Amniotic stem cell (primary cell): ENCODE measurements around the gene KLC4.
A peak's percentile ranks its signal among the peaks of the same experiment; 100 is the strongest.
"Not testable (repeated sequence)": the region's sequence is repeated elsewhere in the genome, so short reads cannot be mapped to it uniquely, and the experiment has no call there.

Source experiments
- DNase-seq: peaks from one replicate; lab custom pipeline; 2025; lab: John Stamatoyannopoulos, UW

KLC4 gene

DNA sequence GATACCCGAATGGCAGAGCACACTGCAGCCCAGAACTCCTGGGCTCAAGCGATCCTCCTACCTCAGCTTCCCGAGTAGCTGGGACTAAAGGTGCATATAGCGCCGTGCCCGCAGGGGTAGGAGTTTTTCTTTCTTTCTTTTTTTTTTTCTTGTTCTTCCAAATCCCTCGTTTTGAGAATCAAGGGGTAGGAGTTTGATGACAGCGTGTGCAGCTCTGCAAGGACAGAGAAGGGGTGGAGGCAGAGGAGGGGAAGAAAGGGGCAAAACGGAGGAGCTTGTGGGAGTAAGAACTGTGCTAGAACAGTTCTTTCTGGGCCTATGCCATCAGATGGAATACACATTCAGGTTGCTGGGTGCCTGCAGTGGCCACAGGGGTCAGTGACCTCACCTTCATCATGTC, 22.7 kb upstream of the KLC4 start:
- no peak for DNase-seq

- no peak for DNase-seq
Observed at GRCh38 chr6:43037197-43037596, 22.2 kb upstream of the KLC4 start.

GRCh38 chr6:43037706-43038105, 21.7 kb upstream of the KLC4 start:
- no peak for DNase-seq

DNA sequence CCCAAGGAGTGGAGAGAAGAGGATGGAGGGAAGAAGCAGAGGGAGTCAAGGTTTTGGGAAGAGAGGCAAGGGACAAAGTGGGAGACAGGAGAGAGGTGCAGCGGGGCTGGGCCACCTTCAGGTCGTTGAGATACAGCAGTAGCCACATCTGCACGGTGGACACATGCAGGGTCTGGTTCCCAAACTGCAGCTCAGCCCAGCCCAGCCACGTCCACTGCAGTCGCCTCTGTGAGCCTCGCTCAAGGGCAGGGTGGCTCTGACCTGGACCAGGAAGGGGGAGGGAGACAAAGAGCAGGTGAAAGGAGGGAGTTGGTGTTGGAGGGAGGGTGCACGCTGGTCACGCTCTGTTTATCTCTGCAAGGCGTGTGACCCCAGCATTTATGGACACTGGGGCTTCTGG, 20.7 kb upstream of the KLC4 start:
- no peak for DNase-seq

- DNase-seq: no peak
Observed at GRCh38 chr6:43040542-43041257, 18.7 kb upstream of the KLC4 start.

DNA sequence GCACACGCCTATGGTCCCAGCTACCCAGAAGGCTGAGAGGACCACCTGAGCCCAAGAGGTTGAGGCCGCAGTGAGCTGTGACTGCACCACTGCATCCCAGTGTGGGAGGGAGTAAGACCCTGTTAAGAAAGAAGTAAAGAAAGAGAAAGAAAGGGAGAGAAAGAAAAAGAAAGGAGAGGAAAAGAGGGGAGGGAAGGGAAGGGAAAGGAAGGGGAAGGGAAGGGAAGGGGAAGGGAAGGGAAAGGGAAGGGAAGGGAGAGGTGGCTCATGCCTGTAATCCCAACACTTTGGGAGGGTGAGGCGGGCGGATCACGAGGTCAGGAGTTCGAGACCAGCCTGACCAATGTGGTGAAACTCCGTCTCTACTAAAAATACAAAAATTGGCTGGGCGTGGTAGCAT, 18.0 kb upstream of the KLC4 start:
- DNase-seq: not testable (repeated sequence)

DNA sequence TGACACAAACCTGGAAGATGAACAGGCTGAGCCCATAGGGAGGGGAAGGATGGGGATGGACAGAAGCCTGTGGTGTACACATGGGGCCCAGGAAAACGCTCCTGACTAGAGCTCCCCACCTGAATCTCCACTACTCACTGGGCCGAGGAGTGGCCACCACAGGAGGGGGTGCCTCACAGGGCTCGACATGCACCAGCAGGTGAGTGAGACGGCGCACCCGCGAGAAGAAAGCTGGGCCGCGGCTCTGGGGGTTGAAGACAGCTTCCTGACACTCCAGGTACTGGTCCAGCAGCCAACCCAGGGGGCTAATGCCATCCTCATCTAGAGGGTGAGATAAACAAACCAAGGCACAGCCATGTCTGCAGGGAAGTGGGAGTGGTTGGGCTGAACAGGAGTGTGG, 16.1 kb upstream of the KLC4 start:
- DNase-seq: no peak

DNA sequence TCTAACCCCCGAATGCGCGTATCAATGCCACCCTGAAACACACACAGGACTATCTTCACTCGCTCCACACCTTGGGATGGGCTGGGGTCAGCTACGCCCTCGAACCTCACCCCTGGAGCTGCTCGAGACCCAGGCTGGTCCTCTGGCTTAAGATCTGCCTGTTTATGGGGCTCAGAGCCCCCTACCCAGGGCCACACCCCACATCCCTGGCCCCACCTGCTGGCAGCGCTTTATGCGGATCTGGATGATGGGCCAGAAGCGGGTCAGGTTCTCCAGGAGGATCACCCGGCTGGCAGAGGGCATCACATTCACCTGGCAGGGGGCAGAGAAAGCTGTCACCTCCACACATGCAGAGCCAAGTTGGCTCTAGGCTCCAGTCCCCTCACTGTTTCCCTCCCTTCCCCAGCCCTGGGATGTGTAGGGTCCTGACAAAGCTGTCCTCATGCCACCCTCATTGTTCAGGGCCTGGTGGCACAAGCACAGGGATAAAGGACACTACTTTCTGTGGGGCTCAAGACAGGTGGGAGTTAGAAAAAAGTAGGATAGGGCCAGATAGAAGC, 14.0 kb upstream of the KLC4 start:
- DNase-seq: no peak

DNA sequence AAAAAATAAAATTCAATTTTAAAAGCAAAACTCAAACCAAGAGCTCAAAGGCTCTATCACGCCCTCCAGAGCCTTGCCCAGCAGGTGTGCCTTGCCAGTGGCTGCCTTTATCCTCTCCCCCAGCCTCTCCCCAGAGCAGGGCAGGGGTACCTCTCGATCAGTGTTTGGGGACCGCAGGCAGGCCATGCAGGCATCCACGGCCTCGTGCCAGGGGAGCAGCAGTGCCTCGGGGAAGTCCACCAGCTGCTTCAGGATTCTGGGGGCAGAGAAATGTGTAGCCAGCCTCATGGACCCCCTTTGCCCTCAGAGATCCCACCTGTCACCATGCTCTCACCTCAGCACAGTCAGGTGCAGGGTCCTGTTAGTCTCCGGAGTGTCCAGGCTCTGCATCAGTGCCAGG, 11.4 kb upstream of the KLC4 start:
- no peak for DNase-seq

DNA sequence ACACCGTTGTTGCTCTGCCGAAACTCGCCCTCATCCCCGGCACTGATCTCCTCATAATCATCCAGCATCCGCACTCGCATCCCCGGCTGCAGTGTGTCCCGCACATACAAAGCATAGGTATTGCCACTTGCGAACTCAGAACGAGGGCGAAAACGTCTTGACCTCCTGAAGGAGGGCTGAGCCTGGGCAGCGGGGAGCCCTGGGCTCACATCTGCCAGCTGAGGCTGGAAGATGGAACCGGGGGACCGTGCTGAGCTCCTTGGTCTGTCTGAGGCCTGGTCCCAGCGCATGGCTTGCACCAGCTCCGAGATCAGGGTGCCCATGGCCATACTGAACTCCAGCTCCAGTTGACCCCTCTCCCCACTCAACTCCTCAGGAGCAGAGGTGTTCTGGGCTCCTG, 8.4 kb upstream of the KLC4 start:
- DNase-seq: no peak

- DNase-seq: no peak
Observed at GRCh38 chr6:43052225-43052841, 7.1 kb upstream of the KLC4 start.

GRCh38 chr6:43052842-43053544, 6.4 kb upstream of the KLC4 start:
- no peak for DNase-seq

DNA sequence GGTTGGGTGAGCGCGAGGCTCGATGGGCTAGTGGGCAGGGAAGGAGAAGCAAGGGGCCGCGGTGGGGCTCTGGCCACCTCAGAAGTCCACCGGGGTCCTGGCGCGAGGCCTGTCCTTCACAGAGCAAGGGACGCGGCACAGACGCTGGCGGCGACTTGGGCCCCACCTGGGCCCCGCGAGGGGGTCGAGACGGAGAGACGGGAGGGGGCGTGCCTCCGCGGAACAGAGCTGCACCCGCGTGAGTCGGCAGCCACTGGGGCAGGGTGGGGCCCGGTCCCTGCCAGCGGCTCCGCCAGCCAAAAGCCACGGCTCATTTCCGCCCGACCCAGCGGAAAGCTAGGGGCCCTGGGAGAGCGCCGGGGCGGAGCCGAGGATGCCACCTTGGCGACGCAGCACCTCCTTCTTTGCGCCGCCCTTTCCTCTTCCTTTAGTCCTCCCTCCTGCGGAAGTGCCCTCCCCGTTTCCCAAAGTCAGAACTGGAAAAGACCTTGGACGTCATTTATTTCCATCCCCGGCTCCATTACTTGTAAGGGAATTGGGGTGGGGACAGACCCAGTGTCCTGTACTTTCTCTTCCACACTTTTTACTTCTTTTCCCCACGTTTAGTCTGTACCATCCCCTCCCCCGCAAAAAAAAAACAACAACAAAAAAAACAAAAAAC, 5.8 kb upstream of the KLC4 start, which contains the start of gene CUL7:
TSS of gene CUL7 (minus strand) at position 307 of the 661 bp plus-strand sequence. CDS start 1,063 bp downstream, outside the sequence.
- DNase-seq: peak; percentile 91

GRCh38 chr6:43054206-43054943, 5.1 kb upstream of the KLC4 start:
- DNase-seq: no peak

DNA sequence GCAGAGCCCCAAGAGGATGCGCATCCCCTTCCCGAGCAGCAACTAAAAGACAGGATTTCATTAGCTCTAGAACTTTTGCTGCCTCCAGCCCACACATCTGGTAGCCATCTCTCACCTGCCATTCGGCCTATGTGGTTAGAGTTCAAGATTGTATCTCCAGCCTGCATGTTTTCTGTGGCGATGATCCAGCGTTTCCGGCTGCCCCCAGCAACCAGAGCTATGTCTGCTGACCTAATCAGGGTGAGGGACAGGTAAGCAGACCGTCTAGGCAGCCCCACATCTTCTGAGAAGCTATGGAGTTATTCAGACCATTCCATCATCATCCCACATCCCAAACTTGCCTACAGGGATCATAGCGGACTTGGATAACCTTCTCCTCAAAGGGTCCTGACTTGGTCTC, 3.5 kb upstream of the KLC4 start:
- no peak for DNase-seq

DNA sequence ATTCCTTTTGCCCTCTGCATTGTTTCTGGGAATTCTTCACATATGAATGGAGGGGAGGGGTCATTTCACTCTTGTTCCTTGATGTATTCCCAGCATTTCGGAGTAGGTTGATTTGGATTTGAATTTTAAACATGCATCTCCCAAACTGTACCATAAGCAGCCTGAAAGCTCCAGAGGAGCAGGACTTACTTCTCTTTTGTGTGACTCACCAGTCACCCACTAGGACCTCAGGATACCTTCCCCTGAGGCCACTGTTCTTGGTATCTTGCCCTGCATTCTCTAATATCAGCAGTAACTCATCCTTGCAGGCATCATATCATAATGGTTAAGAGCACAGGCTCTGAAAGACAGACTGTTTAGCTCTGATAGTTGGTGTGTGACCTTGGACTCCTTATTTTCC, 900 bp upstream of the KLC4 start:
- DNase-seq: no peak

- DNase-seq: no peak
Observed at GRCh38 chr6:43060034-43060754, 763 bp downstream of the KLC4 start.

DNA sequence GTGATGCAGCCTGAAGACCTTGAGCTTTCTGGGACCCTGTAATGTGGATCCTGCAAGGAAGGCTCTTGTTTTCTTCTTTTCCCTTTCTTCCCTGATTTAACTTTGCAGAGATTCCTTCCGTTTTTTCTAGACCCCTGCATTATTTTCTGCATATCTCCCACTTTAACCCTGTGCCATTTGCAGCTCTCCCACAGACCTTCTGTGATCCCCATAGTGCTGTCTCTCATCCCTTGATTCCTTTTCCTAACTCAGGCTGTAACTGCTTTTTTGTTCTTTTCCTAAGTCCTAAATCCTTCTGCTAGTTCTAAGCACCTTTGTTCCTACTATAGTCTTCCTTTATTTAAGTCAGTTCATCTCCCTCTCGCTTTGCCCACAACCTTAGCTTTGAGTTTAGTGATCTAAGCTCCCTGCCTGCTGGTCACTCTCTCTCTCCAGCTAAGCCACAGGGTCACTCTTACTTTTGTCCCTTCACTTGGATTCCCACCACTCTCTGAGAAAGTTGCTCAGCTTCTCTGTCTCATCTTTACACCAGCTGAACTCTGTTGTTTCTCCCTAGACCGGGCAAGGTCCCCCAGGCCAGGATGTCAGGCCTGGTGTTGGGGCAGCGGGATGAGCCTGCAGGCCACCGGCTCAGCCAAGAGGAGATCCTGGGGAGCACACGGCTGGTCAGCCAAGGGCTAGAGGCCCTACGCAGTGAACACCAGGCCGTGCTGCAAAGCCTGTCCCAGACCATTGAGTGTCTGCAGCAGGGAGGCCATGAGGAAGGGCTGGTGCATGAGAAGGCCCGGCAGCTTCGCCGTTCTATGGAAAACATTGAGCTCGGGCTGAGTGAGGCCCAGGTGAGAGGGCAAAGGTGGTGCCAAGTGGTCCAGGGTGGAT, 1.6 kb downstream of the KLC4 start:
- DNase-seq: no peak

DNA sequence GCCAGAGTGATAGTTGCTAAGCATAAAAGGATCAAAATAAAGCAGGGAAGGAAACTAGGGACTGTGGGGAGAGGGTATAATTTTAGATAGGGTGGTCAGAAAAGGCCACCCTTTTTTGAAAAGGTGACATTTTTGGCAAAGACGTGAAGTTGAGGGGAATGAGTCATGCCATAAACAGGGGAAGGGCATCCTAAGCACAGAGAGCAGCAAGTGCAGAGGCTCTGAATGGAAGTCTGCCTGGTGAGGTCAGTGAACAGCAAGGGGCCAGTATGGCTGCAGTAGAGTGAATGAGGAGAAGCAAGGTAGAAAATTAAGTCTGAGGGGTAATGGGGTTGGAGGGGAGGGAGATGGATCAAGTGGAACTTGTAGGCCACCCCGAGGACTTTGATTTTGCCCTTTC, 2.4 kb downstream of the KLC4 start:
- no peak for DNase-seq

- DNase-seq: no peak
Observed at GRCh38 chr6:43062818-43063217, 3.4 kb downstream of the KLC4 start.
